ENCODE data around the gene DAG1.

GRCh38 chr3:49428752-49429080 lies 41.4 kb upstream of the DAG1 start:
- no peak for TF ChIP-seq CTCF (IDR thresholded peaks at IDR 0.05; ENCODE audit: insufficient read depth, low read length)
- TF ChIP-seq, protein P1, sequence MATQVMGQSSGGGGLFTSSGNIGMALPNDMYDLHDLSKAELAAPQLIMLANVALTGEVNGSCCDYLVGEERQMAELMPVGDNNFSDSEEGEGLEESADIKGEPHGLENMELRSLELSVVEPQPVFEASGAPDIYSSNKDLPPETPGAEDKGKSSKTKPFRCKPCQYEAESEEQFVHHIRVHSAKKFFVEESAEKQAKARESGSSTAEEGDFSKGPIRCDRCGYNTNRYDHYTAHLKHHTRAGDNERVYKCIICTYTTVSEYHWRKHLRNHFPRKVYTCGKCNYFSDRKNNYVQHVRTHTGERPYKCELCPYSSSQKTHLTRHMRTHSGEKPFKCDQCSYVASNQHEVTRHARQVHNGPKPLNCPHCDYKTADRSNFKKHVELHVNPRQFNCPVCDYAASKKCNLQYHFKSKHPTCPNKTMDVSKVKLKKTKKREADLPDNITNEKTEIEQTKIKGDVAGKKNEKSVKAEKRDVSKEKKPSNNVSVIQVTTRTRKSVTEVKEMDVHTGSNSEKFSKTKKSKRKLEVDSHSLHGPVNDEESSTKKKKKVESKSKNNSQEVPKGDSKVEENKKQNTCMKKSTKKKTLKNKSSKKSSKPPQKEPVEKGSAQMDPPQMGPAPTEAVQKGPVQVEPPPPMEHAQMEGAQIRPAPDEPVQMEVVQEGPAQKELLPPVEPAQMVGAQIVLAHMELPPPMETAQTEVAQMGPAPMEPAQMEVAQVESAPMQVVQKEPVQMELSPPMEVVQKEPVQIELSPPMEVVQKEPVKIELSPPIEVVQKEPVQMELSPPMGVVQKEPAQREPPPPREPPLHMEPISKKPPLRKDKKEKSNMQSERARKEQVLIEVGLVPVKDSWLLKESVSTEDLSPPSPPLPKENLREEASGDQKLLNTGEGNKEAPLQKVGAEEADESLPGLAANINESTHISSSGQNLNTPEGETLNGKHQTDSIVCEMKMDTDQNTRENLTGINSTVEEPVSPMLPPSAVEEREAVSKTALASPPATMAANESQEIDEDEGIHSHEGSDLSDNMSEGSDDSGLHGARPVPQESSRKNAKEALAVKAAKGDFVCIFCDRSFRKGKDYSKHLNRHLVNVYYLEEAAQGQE (IDR thresholded peaks at IDR 0.05; ENCODE audit: insufficient replicate concordance, low read depth), result no peak
